Right renal cortex interstitium (tissue), 3 donors: Measurements from ENCODE around the gene USP50. TPM values are rescaled to one million over a fixed set of nuclear protein-coding genes. Genes with fewer than 3 reads are reported as not detected.
"Not testable (repeated sequence)": the region's sequence is repeated elsewhere in the genome, so short reads cannot be mapped to it uniquely, and the experiment has no call there.

Experiments
- DNase-seq, 3 donors: peaks; one replicate each; pipeline ENCODE4 v3.0.0-alpha.2; 2013; ENCODE audit warnings: low read depth in 3 of 3, low spot score in 2 of 3
- polyA plus RNA-seq, 3 donors: library from polyadenylated mRNA; unstranded; fragments of 120-200 nt; gene quantifications; one replicate each; pipeline ENCODE4 v1.2.1, GENCODE V29; 2013; ENCODE audit not compliant: insufficient read length in 3 of 3

Gene USP50
- polyA plus RNA-seq: 1 to 10 TPM in 2 of 3 donors, under 1 TPM in 1; 0.85 to 1.5 (median 1.4) TPM

- DNase-seq: no peak
Measured at GRCh38 chr15:50546566-50546965, at the start of gene USP50. TSS of gene USP50 (minus strand) at chr15:50546666. CDS start at chr15:50546525, 141 bp downstream.

DNA sequence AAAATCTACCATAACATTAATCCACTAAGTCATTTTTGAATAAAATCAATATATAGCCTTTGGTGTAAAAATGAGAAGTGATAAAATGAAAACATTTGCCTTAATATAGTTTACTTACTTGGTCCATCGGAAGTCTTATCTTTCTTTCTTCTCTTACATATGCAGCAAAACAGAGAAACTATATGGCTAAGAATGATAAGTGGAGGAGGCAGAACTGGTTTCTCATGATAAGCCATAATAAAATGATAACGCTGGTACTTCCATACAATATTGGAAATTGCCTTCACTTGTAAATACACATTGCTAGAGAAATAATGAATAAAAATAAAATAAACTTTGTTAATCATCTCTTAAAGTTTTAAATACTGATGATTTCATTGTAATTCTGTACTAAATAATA is 47.8 kb upstream of the USP50 start:
- no peak for DNase-seq

DNA sequence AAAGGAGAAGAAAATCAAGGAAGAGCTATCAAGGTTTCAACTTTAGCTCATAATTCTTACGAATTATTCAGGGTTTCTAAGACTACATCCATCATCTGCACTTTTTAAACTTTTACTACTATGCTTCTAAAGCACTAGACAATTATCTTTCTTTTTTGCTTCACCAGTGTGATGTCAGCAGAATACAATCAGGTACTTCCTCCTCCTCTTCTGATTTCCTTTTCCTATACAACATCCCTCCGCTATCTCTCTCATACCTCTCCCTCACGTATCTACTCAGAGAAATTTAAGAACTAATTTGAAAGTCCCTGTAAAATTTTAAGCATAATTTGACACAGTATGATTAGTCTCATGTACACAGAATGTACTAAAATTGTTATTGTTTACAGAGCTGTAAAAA is 47.3 kb upstream of the USP50 start:
- no peak for DNase-seq

- no peak for DNase-seq
Measured at GRCh38 chr15:50590288-50590687, 43.8 kb upstream of the USP50 start.

- DNase-seq: no peak
Measured at GRCh38 chr15:50577492-50577891, 31.0 kb upstream of the USP50 start.

DNA sequence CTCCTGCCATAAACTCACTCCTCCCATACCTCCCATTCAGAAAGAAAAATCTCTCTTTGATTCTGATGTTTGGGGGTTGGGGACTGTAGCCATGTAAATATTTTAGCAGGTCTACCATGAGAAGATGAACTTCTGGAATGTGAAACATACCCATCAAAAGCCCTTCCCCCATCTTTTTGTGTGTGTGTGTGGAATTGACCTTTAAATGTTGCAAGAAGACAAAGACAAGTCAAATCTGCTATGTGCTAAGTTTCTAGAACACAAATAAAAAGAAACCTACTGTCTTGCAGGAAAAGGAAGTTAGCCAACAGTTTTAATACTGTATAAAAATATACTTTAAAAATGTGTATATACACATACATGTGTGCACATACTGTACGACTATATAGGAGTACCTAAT is 29.7 kb upstream of the USP50 start:
- DNase-seq: no peak

DNA sequence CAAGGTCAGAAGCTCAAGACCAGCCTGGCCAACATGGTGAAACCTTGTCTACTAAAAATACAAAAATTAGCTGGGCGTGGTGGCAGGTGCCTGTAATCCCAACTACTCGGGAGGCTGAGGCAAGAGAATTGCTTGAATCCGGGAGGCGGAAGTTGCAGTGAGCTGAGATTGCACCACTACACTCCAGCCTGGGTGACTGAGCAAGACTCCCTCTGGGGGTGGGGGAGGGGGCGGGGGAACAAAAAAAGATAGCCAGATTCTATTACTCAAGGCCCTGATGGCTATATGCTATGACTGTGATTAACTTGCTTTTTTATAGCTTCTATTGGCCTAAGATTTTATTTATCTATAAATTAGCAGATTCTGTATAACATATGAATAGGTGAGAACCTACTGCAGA is 27.4 kb upstream of the USP50 start:
- DNase-seq: not testable (repeated sequence)

DNA sequence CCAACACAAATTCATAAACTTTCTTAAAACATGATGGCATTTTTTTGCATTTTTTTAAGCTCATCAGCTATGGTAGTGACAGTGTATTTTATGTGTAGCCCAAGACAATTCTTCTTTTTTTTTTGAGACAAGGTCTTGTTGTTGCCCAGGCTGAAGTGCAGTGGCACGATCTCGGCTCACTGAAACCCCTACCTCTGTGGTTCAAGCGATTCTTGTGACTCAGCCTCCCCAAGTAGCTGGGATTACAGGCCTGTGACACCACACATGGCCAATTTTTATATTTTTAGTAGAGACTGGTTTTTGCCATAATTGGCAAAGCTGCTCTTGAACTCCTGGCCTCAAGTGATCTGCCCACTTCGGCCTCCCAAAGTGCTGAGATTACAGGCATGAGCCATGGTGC is 17.3 kb upstream of the USP50 start:
- DNase-seq: no peak

- DNase-seq: no peak
Measured at GRCh38 chr15:50562735-50563640, 16.5 kb upstream of the USP50 start.

GRCh38 chr15:50558012-50558411 is 11.5 kb upstream of the USP50 start:
- no peak for DNase-seq

DNA sequence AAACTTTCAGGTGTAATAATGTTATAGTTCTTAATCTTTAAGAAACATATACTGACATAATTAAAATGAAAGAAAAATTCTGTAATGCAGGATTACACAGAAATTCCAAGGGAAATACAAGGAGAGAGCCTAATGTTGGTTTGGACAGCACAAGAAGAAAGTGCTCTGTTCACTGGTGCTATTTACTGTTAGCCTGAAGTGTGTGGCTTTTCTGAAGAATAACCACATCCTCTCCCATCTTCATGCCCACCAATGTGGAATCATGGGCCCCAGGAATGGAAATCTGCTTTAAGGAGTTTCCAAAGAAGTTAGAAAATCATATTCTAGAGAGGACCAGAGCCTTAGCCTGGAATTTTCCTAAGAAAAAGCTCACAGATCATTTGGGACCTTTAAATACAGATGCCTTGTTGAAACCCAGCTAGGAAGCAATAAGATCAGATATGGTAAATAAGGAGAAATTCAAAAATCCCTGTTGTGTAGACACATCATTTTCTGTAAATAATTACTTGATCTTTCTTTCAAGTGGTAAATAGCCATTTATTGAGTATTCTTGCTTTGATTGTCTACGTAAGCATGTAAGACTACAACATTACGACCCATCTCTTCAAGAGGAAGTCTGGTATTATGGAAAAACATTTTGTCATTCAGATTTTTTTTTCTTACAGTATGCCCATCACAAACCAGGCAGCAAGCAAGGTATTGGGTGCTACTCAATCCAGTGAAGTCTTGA is 10.3 kb upstream of the USP50 start:
- DNase-seq: no peak

- DNase-seq: no peak
Measured at GRCh38 chr15:50552238-50552637, 5.8 kb upstream of the USP50 start.

DNA sequence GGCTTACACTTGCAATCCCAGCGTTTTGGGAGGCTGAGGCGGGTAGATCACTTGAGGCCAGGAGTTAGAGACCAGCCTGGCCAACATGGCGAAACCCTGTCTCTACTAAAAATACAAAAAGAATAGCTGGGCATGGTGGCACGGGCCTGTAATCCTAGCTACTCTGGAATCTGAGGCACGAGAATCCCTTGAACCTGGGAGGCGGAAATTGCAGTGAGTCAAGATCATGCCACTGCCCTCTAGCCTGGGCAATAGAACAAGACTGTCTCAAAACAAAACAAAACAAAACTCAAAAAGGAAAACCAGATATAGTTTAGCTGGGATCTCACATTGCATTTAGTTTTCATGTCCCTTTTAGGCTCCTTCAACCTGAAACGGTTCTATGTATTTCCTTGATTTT is 2.9 kb upstream of the USP50 start:
- DNase-seq: no peak

DNA sequence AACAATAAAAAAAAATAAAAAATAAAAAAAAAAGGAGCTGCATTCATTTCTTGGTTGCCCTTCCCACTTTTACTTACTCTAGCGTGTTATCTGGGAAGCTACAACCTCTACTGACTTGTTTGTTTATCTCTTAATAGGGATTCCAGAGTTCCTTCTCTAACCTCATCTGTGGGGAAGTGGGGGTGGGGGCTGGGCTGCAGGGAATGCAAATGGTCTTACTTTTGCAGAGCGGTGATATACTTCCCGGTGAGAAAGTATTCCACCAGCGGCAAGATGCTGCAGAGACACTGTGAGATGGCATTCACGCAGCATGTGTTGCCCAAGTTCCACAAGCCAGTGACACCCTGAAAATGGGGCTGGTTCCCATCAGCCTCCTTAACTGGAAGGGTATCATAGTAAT is 2.1 kb downstream of the USP50 start:
- no peak for DNase-seq

- DNase-seq: no peak
Measured at GRCh38 chr15:50543556-50543955, 2.9 kb downstream of the USP50 start.

DNA sequence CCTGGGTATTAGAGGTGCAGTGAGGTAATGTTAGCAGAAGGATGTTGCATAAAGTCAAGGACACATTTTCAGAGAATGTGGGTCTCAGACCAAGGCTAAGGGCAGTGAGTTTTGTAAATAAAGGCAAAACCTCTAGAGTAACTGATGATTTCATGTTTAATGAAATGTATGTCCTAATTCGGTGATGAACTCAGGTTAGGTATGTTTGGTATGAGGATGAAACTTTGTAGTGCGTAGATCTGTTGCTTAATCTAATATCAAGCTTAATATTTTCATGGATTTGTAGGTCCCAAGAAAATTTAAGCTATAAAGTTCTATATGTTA is 3.6 kb downstream of the USP50 start:
- DNase-seq: no peak

GRCh38 chr15:50531766-50532165 is 14.7 kb downstream of the USP50 start:
- DNase-seq: no peak

- no peak for DNase-seq
Measured at GRCh38 chr15:50531163-50531562, 15.3 kb downstream of the USP50 start.

DNA sequence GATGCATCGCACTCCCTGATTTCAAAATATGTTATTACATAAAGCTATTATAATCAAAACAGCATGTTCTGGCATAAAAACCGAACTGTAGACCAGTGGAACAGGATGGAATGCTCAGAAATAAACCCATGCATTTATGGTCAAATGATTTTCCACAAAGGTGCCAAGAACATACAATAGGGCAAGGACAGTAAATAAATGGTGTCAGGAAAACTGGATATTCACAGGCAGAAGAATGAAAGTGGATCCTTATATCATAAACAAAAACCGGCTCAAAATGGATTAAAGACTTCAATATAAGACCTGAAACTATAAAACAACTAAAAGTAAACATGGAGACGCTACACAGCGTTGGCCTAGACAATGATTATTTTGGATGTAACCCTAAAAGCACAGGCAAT is 22.6 kb downstream of the USP50 start:
- no peak for DNase-seq

GRCh38 chr15:50519740-50520425 is 26.6 kb downstream of the USP50 start:
- no peak for DNase-seq

DNA sequence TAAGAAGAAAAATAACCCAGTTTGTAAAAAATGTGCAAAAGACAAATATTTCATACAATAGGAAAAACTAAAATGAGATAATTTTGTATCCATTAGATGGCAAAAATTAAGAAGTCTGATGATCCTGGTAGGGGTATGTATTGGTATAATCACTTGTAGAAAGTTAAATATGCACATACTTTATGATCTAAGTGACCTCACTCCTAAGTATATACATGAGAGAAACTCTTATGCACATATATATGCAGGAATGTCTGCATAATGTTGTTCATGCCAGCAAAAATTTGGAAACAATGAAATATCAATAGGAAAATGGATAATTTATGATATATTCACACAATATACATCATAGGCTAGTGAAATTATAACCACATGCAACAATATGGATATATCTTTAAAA is 33.5 kb downstream of the USP50 start:
- no peak for DNase-seq
